ENCODE measurements around the gene KRT76.

Gene KRT76

GRCh38 chr12:52812749-52813148, 35.6 kb upstream of the KRT76 start:
- no peak for DNase-seq

- no peak for DNase-seq
These were observed 34.9 kb upstream of the KRT76 start for GRCh38 chr12:52812073-52812400.

- no peak for DNase-seq
These were observed 34.3 kb upstream of the KRT76 start for GRCh38 chr12:52811191-52812072.

- DNase-seq = no peak
These were observed 33.4 kb upstream of the KRT76 start for GRCh38 chr12:52810554-52810953.

GRCh38 chr12:52809166-52809565, 32.0 kb upstream of the KRT76 start:
- DNase-seq = no peak

GRCh38 chr12:52808573-52809160, 31.5 kb upstream of the KRT76 start:
- no peak for DNase-seq

- DNase-seq = no peak
These were observed 30.7 kb upstream of the KRT76 start for GRCh38 chr12:52807544-52808470.

GRCh38 chr12:52806821-52807543, 29.8 kb upstream of the KRT76 start:
- DNase-seq = no peak

- DNase-seq = no peak
These were observed 29.1 kb upstream of the KRT76 start for GRCh38 chr12:52806169-52806811.

GRCh38 chr12:52805739-52806138, 28.6 kb upstream of the KRT76 start:
- DNase-seq = no peak

- no peak for DNase-seq
These were observed 27.9 kb upstream of the KRT76 start for GRCh38 chr12:52805000-52805399.

- DNase-seq = no peak
These were observed 25.3 kb upstream of the KRT76 start for GRCh38 chr12:52802442-52802841.

GRCh38 chr12:52801773-52802172, 24.6 kb upstream of the KRT76 start:
- DNase-seq = no peak

GRCh38 chr12:52800259-52800917, 23.2 kb upstream of the KRT76 start:
- DNase-seq = no peak

- DNase-seq = no peak
These were observed 22.5 kb upstream of the KRT76 start for GRCh38 chr12:52799505-52800211.

- no peak for DNase-seq
These were observed 21.7 kb upstream of the KRT76 start for GRCh38 chr12:52798671-52799504.

GRCh38 chr12:52798003-52798670, 21.0 kb upstream of the KRT76 start:
- DNase-seq = no peak

- no peak for DNase-seq
These were observed 20.4 kb upstream of the KRT76 start for GRCh38 chr12:52797529-52797894.

GRCh38 chr12:52796839-52797528, 19.8 kb upstream of the KRT76 start:
- no peak for DNase-seq
